T-helper 1 cell treated with Interleukin-12 subunit alpha and Interleukin-12 subunit beta and Interleukin-4 antibody, amounts not matched to agents 30 μg/mL and 1 μg/mL, for 36 hours (primary cell): ENCODE results near the gene ARAP3.

ENCODE experiments used
- H3K27ac Mint-ChIP-seq: one replicate; pipeline ENCODE4 v1.8.0; 2021; ENCODE audit warnings: mild to moderate bottlenecking, mixed read lengths
- H3K27me3 Mint-ChIP-seq: one replicate; pipeline ENCODE4 v1.8.0; 2021; ENCODE audit warnings: low read depth, mixed read lengths
- H3K36me3 Mint-ChIP-seq: one replicate; pipeline ENCODE4 v1.8.0; 2021; ENCODE audit warnings: low read depth, mixed read lengths
- H3K4me1 Mint-ChIP-seq: one replicate; pipeline ENCODE4 v1.8.0; 2021; ENCODE audit warnings: low read depth, mixed read lengths
- H3K4me3 Mint-ChIP-seq: one replicate; pipeline ENCODE4 v1.8.0; 2021; ENCODE audit warnings: mild to moderate bottlenecking, moderate library complexity, mixed read lengths
- H3K9me3 Mint-ChIP-seq: one replicate; pipeline ENCODE4 v1.8.0; 2021; ENCODE audit warnings: mixed read lengths

The ARAP3 gene

GRCh38 chr5:141633871-141634561, 48.0 kb downstream of the ARAP3 start:
- peaks cover 34% of the 10 kb centered on the region for H3K4me1 Mint-ChIP-seq
- H3K27ac Mint-ChIP-seq, result peak overlapping the region; percentile 7
- H3K9me3 Mint-ChIP-seq, result no peaks in the 10 kb centered on the region
- no peaks in the 10 kb centered on the region for H3K27me3 Mint-ChIP-seq
- peak overlapping the region; percentile 11 for H3K4me3 Mint-ChIP-seq
- peaks cover 12% of the 10 kb centered on the region for H3K36me3 Mint-ChIP-seq

- H3K36me3 Mint-ChIP-seq, result peaks cover 18% of the 10 kb centered on the region
- H3K4me1 Mint-ChIP-seq, result peaks cover 25% of the 10 kb centered on the region
- H3K27me3 Mint-ChIP-seq, result no peaks in the 10 kb centered on the region
- H3K4me3 Mint-ChIP-seq, result no peak overlapping the region
- no peaks in the 10 kb centered on the region for H3K9me3 Mint-ChIP-seq
- H3K27ac Mint-ChIP-seq, result no peak overlapping the region
Measured at GRCh38 chr5:141632650-141633049, 49.4 kb downstream of the ARAP3 start.

GRCh38 chr5:141630570-141631140, 51.4 kb downstream of the ARAP3 start:
- Mint-ChIP-seq H3K4me1 (peaks cover 19% of the 10 kb centered on the region), H3K36me3 (peaks cover 26% of the 10 kb centered on the region), H3K9me3 (no peaks in the 10 kb centered on the region), H3K4me3 (no peak overlapping the region), H3K27me3 (no peaks in the 10 kb centered on the region), H3K27ac (no peak overlapping the region)

GRCh38 chr5:141628175-141628788, 53.7 kb downstream of the ARAP3 start:
- Mint-ChIP-seq H3K27ac (no peak overlapping the region), H3K4me1 (peaks cover 11% of the 10 kb centered on the region), H3K36me3 (peaks cover 26% of the 10 kb centered on the region), H3K9me3 (no peaks in the 10 kb centered on the region), H3K4me3 (no peak overlapping the region), H3K27me3 (no peaks in the 10 kb centered on the region)

GRCh38 chr5:141623611-141624010, 58.4 kb downstream of the ARAP3 start:
- Mint-ChIP-seq H3K4me3 (peak overlapping the region; percentile 33), H3K27me3 (no peaks in the 10 kb centered on the region)

GRCh38 chr5:141623186-141623585, 58.8 kb downstream of the ARAP3 start:
- Mint-ChIP-seq H3K4me3 (peak overlapping the region; percentile 13), H3K9me3 (no peaks in the 10 kb centered on the region), H3K27me3 (no peaks in the 10 kb centered on the region), H3K36me3 (peaks cover 31% of the 10 kb centered on the region), H3K27ac (peak overlapping the region; percentile 73), H3K4me1 (peaks cover 24% of the 10 kb centered on the region)

More at GRCh38 chr5:141623611-141624010, 58.4 kb downstream of the ARAP3 start:
- H3K36me3 Mint-ChIP-seq, result peaks cover 32% of the 10 kb centered on the region
- peaks cover 24% of the 10 kb centered on the region for H3K4me1 Mint-ChIP-seq
- peak overlapping the region; percentile 73 for H3K27ac Mint-ChIP-seq
- H3K9me3 Mint-ChIP-seq, result no peaks in the 10 kb centered on the region

GRCh38 chr5:141618804-141619554, 63.1 kb downstream of the ARAP3 start, which contains the start of gene DIAPH1:
TSS of gene DIAPH1 (minus strand) at chr5:141619000. CDS start at chr5:141618914, 86 bp downstream.
- peak within 1 kb of the TSS; percentile 99 for H3K4me3 Mint-ChIP-seq
- peak within 1 kb of the TSS; percentile 94 for H3K27ac Mint-ChIP-seq
- no peaks in the 10 kb centered on the region for H3K9me3 Mint-ChIP-seq
- peaks cover 30% of the 10 kb centered on the region for H3K36me3 Mint-ChIP-seq
- H3K27me3 Mint-ChIP-seq, result no peaks in the 10 kb centered on the region
- peaks cover 50% of the 10 kb centered on the region for H3K4me1 Mint-ChIP-seq

- peaks cover 27% of the 10 kb centered on the region for H3K36me3 Mint-ChIP-seq
- H3K27ac Mint-ChIP-seq, result peak overlapping the region; percentile 94
- H3K4me1 Mint-ChIP-seq, result peaks cover 47% of the 10 kb centered on the region
- no peaks in the 10 kb centered on the region for H3K9me3 Mint-ChIP-seq
- peak overlapping the region; percentile 99 for H3K4me3 Mint-ChIP-seq
- H3K27me3 Mint-ChIP-seq, result no peaks in the 10 kb centered on the region
Measured at GRCh38 chr5:141618030-141618803, 63.8 kb downstream of the ARAP3 start.

GRCh38 chr5:141617682-141618029, 64.4 kb downstream of the ARAP3 start:
- H3K4me3 Mint-ChIP-seq, result peak overlapping the region; percentile 99
- peak overlapping the region; percentile 94 for H3K27ac Mint-ChIP-seq
- H3K9me3 Mint-ChIP-seq, result no peaks in the 10 kb centered on the region
- no peaks in the 10 kb centered on the region for H3K27me3 Mint-ChIP-seq
- H3K36me3 Mint-ChIP-seq, result peaks cover 29% of the 10 kb centered on the region
- peaks cover 48% of the 10 kb centered on the region for H3K4me1 Mint-ChIP-seq

GRCh38 chr5:141617128-141617527, 64.9 kb downstream of the ARAP3 start:
- no peaks in the 10 kb centered on the region for H3K9me3 Mint-ChIP-seq
- peaks cover 32% of the 10 kb centered on the region for H3K36me3 Mint-ChIP-seq
- H3K4me3 Mint-ChIP-seq, result peak overlapping the region; percentile 99
- H3K27ac Mint-ChIP-seq, result peak overlapping the region; percentile 94
- no peaks in the 10 kb centered on the region for H3K27me3 Mint-ChIP-seq
- peaks cover 51% of the 10 kb centered on the region for H3K4me1 Mint-ChIP-seq

- H3K27me3 Mint-ChIP-seq, result no peaks in the 10 kb centered on the region
- H3K4me1 Mint-ChIP-seq, result peaks cover 51% of the 10 kb centered on the region
- H3K27ac Mint-ChIP-seq, result peak overlapping the region; percentile 32
- peaks cover 28% of the 10 kb centered on the region for H3K36me3 Mint-ChIP-seq
- H3K9me3 Mint-ChIP-seq, result no peaks in the 10 kb centered on the region
- peak overlapping the region; percentile 99 for H3K4me3 Mint-ChIP-seq
Measured at GRCh38 chr5:141615991-141616720, 65.9 kb downstream of the ARAP3 start.

GRCh38 chr5:141613344-141613743, 68.7 kb downstream of the ARAP3 start:
- H3K4me3 Mint-ChIP-seq, result no peak overlapping the region
- H3K27ac Mint-ChIP-seq, result peak overlapping the region; percentile 56
- peaks cover 60% of the 10 kb centered on the region for H3K4me1 Mint-ChIP-seq
- peaks cover 35% of the 10 kb centered on the region for H3K36me3 Mint-ChIP-seq
- no peaks in the 10 kb centered on the region for H3K9me3 Mint-ChIP-seq
- no peaks in the 10 kb centered on the region for H3K27me3 Mint-ChIP-seq

- Mint-ChIP-seq H3K27ac (peak overlapping the region; percentile 2), H3K4me1 (peaks cover 61% of the 10 kb centered on the region), H3K36me3 (peaks cover 35% of the 10 kb centered on the region), H3K9me3 (no peaks in the 10 kb centered on the region), H3K27me3 (no peaks in the 10 kb centered on the region), H3K4me3 (peak overlapping the region; percentile 54)
Measured at GRCh38 chr5:141611289-141611688, 70.7 kb downstream of the ARAP3 start.
